CD8-positive, alpha-beta memory T cell (primary cell): ENCODE measurements around the gene RNF169. TPM values are rescaled to one million over a fixed set of nuclear protein-coding genes. Genes with fewer than 3 reads are reported as not detected.

Experiments used
- CTCF ChIA-PET: fragments of 350-600 bp; sonication (Branson Sonifier 250); formaldehyde crosslinking; loops from one replicate; lab custom pipeline; 2021; ENCODE audit warnings: antibody characterized with exemption; lab: Charles Lee
- POLR2A ChIA-PET: fragments of 350-600 bp; sonication (Branson Sonifier 250); formaldehyde crosslinking; loops from one replicate; lab custom pipeline; 2021; ENCODE audit warnings: antibody characterized with exemption; lab: Charles Lee
- DNase-seq, 5 donors: peaks; one replicate each; pipeline versions ENCODE4 v3.0.0 to v3.0.0-alpha.2; 2020 to 2022; ENCODE audit warnings: mixed read lengths in 1 of 5
- H3K27ac ChIP-seq: one replicate; pipeline ENCODE4 v1.7.0; 2013; ENCODE audit warnings: low read depth, mild to moderate bottlenecking, low read length, moderate library complexity
- H3K27me3 ChIP-seq: 2 replicates; pipeline ENCODE4 v1.7.0; 2013; ENCODE audit warnings: low read length, mild to moderate bottlenecking; ENCODE audit not compliant: insufficient read depth, poor library complexity, severe bottlenecking
- H3K36me3 ChIP-seq: 2 replicates; pipeline ENCODE4 v1.7.0; 2013; ENCODE audit warnings: mild to moderate bottlenecking, low read length, moderate library complexity; ENCODE audit not compliant: insufficient read depth
- H3K4me1 ChIP-seq: 2 replicates; pipeline ENCODE4 v1.7.0; 2013; ENCODE audit warnings: mild to moderate bottlenecking, low read length, moderate library complexity; ENCODE audit not compliant: insufficient read depth
- H3K4me3 ChIP-seq: 2 replicates; pipeline ENCODE4 v1.7.0; 2013; ENCODE audit warnings: mild to moderate bottlenecking, low read length
- H3K9me3 ChIP-seq: 2 replicates; pipeline ENCODE4 v1.7.0; 2013; ENCODE audit warnings: mild to moderate bottlenecking, low read length
- H3K27ac Mint-ChIP-seq, 8 donors: one replicate each; pipeline ENCODE4 v1.8.0; 2020 to 2021; ENCODE audit warnings: mixed read lengths in 8 of 8, mild to moderate bottlenecking in 6 of 8, inconsistent platforms in 3 of 8, moderate library complexity in 3 of 8
- H3K27me3 Mint-ChIP-seq, 2 donors: one replicate each; pipeline ENCODE4 v1.8.0; 2020 to 2021; ENCODE audit warnings: mixed read lengths in 2 of 2, mild to moderate bottlenecking in 1 of 2, moderate library complexity in 1 of 2
- H3K36me3 Mint-ChIP-seq, 3 donors: one replicate each; pipeline ENCODE4 v1.8.0; 2020 to 2021; ENCODE audit warnings: mixed read lengths in 3 of 3, inconsistent platforms in 1 of 3, mild to moderate bottlenecking in 1 of 3
- H3K4me1 Mint-ChIP-seq, 3 donors: one replicate each; pipeline ENCODE4 v1.8.0; 2020 to 2021; ENCODE audit warnings: mixed read lengths in 3 of 3, inconsistent platforms in 1 of 3, mild to moderate bottlenecking in 1 of 3
- H3K4me3 Mint-ChIP-seq, 7 donors: one replicate each; pipeline ENCODE4 v1.8.0; 2020 to 2021; ENCODE audit warnings: mixed read lengths in 7 of 7, mild to moderate bottlenecking in 6 of 7, moderate library complexity in 4 of 7, inconsistent platforms in 2 of 7
- H3K9me3 Mint-ChIP-seq, 5 donors: one replicate each; pipeline ENCODE4 v1.8.0; 2020 to 2022; ENCODE audit warnings: mixed read lengths in 5 of 5, mild to moderate bottlenecking in 3 of 5, moderate library complexity in 2 of 5, inconsistent platforms in 1 of 5
- polyA plus RNA-seq: library from polyadenylated mRNA; unstranded; fragments of 300-500 nt; fragmentation: Illumina TruSeq; gene quantifications from one replicate; pipeline ENCODE4 v1.2.3, GENCODE V29; 2021
- total RNA-seq, 2 experiments: library from RNA; stranded (reverse); gene quantifications; one replicate each; pipeline ENCODE4 v1.2.3, GENCODE V29; 2021

Gene RNF169
- total RNA-seq (10 to 100 TPM; 13.4 to 13.6 TPM), polyA plus RNA-seq (2.3 TPM)

DNA sequence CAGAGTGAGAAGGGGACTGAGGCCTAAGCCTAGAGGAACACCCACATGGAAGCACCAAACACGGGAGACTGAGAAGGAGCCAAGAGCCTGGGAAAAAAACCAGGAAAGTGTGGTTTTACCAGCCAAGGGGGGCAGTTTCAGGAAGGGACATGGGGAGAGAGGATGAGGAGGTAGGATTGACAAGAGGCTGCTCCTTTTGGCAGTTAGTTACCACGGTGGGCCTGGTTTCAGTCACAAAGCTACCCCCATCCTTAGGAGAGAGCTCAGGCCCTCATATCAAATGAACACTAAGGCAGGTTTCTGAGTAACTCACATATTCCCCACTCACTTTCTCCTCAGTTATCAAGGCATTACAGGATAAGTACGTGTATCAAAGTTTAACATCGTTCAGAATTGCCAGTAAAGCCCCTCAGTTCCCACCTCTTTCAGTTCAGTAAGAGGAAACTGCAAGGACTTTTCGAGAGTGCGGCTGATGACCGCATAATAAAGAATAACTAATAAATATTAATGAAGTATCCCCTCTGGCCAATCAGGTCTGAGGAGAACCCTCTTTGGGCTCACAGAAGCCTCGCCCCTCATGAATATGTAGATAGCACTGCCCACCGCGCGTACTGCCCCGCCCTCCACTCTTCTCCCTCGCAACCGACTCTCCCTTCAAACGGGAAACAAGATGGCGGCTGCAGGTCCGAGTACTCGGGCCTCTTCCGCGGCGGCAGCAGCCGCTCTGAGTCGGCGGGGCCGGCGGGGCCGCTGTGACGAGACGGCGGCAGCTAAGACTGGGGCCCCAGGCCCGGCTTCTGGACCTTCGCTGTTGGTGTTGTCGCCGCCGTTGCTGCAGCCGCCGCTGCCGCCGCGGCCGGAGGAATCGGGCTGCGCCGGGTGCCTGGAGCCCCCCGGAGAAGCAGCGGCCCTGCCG lies at the start of gene RNF169:
RNF169 (plus strand) TSS at position 639 of the 916 bp plus-strand sequence; CDS start at position 671, 32 bp downstream.
- Mint-ChIP-seq H3K27ac (peak within 1 kb of the TSS; percentile 78 to 98 (median 96)), H3K27me3 (no peaks in the 10 kb centered on the region), H3K4me1 (peaks cover 31 to 65% (median 40%) of the 10 kb centered on the region in 3 donors), H3K36me3 (peaks cover 0 to 9% (median 3%) of the 10 kb centered on the region in 3 donors), H3K4me3 (peak within 1 kb of the TSS; percentile 88 to 99 (median 96)), H3K9me3 (no peaks in the 10 kb centered on the region)
- H3K36me3 ChIP-seq = no peaks in the 10 kb centered on the region
- no peaks in the 10 kb centered on the region for H3K27me3 ChIP-seq
- POLR2A ChIA-PET = interaction anchor here (0.6 to 1.9 kb wide), 4 partner anchors 9 to 958 kb away, joined by 6 to 7 read pairs (median 6); partner anchors contain the start of gene LIPT2
- H3K9me3 ChIP-seq = no peaks in the 10 kb centered on the region
- H3K4me3 ChIP-seq = peak within 1 kb of the TSS; percentile 76
- peak; percentile 84 to 94 (median 87) for DNase-seq
- peaks cover 27% of the 10 kb centered on the region for H3K4me1 ChIP-seq
- peak within 1 kb of the TSS; percentile 85 for H3K27ac ChIP-seq
- CTCF ChIA-PET = interaction anchor here (1.8 to 3.0 kb wide), 2 partner anchors 9 to 21 kb away, joined by 4 to 19 read pairs; no protein-coding TSS in a partner anchor

DNA sequence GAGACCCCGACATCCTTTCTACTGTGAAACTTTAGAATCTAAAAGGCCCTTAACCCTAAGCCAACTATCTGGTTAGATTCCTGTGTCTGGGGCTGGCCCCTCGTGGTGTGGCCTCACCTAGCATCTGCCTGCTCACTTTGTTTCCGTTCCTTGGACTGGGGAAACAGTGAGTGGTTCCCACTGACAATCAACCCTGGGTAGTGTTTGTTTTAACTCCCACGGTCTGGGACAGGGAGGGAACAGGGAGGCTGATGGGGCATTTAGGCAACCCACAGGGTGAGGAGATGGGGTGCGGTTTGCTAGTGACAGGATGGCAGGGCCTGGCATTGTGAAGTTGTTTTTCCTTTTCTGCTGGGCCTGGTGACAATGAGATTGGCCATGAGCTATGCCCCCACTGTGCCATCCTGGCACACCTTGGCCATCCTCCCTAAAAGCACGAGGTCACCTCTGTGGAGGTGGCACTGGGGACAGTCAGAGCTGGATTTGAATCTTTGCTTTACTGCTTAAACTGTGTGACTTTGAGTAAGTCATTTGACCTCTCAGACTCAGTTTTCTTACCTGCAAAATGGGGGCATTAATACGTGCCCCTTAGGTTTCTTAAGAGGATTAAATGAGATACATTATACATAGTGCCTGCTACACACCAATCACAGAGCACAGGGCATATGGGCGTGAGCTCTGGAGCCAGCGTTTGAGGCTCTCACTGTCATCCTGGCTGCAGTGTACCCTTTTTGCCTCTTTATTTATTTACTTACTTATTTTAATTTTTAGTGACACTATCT lies 48.8 kb upstream of the RNF169 start:
- H3K4me1 ChIP-seq = no peaks in the 10 kb centered on the region
- Mint-ChIP-seq H3K4me1 (peaks cover 0 to 12% (median 0%) of the 10 kb centered on the region in 3 donors), H3K27me3 (peaks cover 1 to 21% of the 10 kb centered on the region in 2 donors), H3K4me3 (no peak overlapping the region), H3K27ac (no peak overlapping the region), H3K9me3 (no peaks in the 10 kb centered on the region), H3K36me3 (no peaks in the 10 kb centered on the region)
- no peak for DNase-seq
- no peak overlapping the region for H3K4me3 ChIP-seq
- no peaks in the 10 kb centered on the region for H3K27me3 ChIP-seq
- H3K9me3 ChIP-seq = no peaks in the 10 kb centered on the region
- CTCF ChIA-PET = interaction anchor here (1.4 kb wide), 1 partner anchor 27 kb away, joined by 6 read pairs; no protein-coding TSS in a partner anchor
- H3K36me3 ChIP-seq = no peaks in the 10 kb centered on the region
- POLR2A ChIA-PET = no interaction called here
- H3K27ac ChIP-seq = no peak overlapping the region

GRCh38 chr11:74701351-74701750 lies 47.3 kb upstream of the RNF169 start:
- H3K4me3 ChIP-seq = no peak overlapping the region
- DNase-seq = no peak

GRCh38 chr11:74702383-74703007 lies 46.2 kb upstream of the RNF169 start:
- Histone ChIP-seq H3K4me1 (no peaks in the 10 kb centered on the region), H3K27ac (no peak overlapping the region), H3K4me3 (no peak overlapping the region), H3K27me3 (no peaks in the 10 kb centered on the region), H3K9me3 (no peaks in the 10 kb centered on the region), H3K36me3 (no peaks in the 10 kb centered on the region)
- Mint-ChIP-seq H3K27me3 (peaks cover 0 to 3% of the 10 kb centered on the region in 2 donors), H3K4me1 (peaks cover 0 to 6% (median 0%) of the 10 kb centered on the region in 3 donors), H3K9me3 (no peaks in the 10 kb centered on the region), H3K4me3 (no peak overlapping the region), H3K27ac (no peak overlapping the region), H3K36me3 (no peaks in the 10 kb centered on the region)
- CTCF ChIA-PET = interaction anchor here (0.6 to 1.9 kb wide), 15 partner anchors 8 to 569 kb away, joined by 3 to 22 read pairs (median 4); no protein-coding TSS in a partner anchor
- POLR2A ChIA-PET = no interaction called here
- peak; percentile 30 to 73 (median 38) for DNase-seq

More at GRCh38 chr11:74701351-74701750, 47.3 kb upstream of the RNF169 start:
- ChIA-PET POLR2A (no interaction called here), CTCF (interaction anchor here (0.8 to 1.9 kb wide), 5 partner anchors 24 to 174 kb away, joined by 3 to 22 read pairs (median 4); no protein-coding TSS in a partner anchor)
- H3K27me3 ChIP-seq = no peaks in the 10 kb centered on the region
- H3K27ac ChIP-seq = no peak overlapping the region
- H3K9me3 ChIP-seq = no peaks in the 10 kb centered on the region
- H3K27ac Mint-ChIP-seq = peak overlapping the region in 1 of 8 donors; percentile 11
- H3K4me3 Mint-ChIP-seq = peak overlapping the region in 1 of 7 donors; percentile 19
- H3K4me1 ChIP-seq = no peaks in the 10 kb centered on the region
- H3K36me3 Mint-ChIP-seq = no peaks in the 10 kb centered on the region
- peaks cover 0 to 12% (median 0%) of the 10 kb centered on the region in 3 donors for H3K4me1 Mint-ChIP-seq
- H3K27me3 Mint-ChIP-seq = peaks cover 1 to 14% of the 10 kb centered on the region in 2 donors
- no peaks in the 10 kb centered on the region for H3K9me3 Mint-ChIP-seq
- no peaks in the 10 kb centered on the region for H3K36me3 ChIP-seq

GRCh38 chr11:74703211-74703610 lies 45.4 kb upstream of the RNF169 start:
- Mint-ChIP-seq H3K9me3 (no peaks in the 10 kb centered on the region), H3K27me3 (no peaks in the 10 kb centered on the region), H3K27ac (no peak overlapping the region), H3K4me1 (peaks cover 0 to 3% (median 0%) of the 10 kb centered on the region in 3 donors), H3K4me3 (no peak overlapping the region), H3K36me3 (no peaks in the 10 kb centered on the region)
- DNase-seq = no peak
- Histone ChIP-seq H3K27ac (no peak overlapping the region), H3K4me3 (no peak overlapping the region), H3K4me1 (no peaks in the 10 kb centered on the region), H3K36me3 (no peaks in the 10 kb centered on the region), H3K27me3 (no peaks in the 10 kb centered on the region), H3K9me3 (no peaks in the 10 kb centered on the region)
- POLR2A ChIA-PET = no interaction called here
- CTCF ChIA-PET = interaction anchor here (0.6 to 1.9 kb wide), 6 partner anchors 10 to 568 kb away, joined by 3 to 22 read pairs (median 4); no protein-coding TSS in a partner anchor

DNA sequence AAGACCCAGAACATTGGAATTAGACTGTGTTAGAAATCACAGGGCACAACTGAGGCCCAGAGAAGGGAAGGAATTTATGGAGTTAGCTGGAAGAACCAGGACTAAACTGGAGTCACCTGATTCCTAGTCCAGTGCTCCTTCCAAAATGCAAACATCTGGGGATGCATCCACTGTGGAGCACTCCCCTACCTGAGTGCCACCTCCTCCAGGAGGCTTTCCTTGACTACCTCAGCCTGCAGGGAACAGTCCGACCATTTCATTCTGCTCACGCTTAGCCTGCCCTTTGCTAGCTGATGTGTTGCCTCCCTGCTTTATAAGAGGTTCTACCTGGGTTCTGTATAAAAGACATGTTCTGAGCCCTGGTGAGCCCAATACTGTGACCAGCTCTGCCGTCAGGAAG lies 41.5 kb upstream of the RNF169 start:
- Mint-ChIP-seq H3K27ac (no peak overlapping the region), H3K27me3 (peaks cover 0 to 1% of the 10 kb centered on the region in 2 donors), H3K4me3 (no peak overlapping the region), H3K9me3 (no peaks in the 10 kb centered on the region), H3K4me1 (peaks cover 0 to 2% (median 0%) of the 10 kb centered on the region in 3 donors), H3K36me3 (no peaks in the 10 kb centered on the region)
- Histone ChIP-seq H3K27me3 (no peaks in the 10 kb centered on the region), H3K36me3 (no peaks in the 10 kb centered on the region), H3K9me3 (no peaks in the 10 kb centered on the region), H3K4me3 (no peak overlapping the region), H3K27ac (no peak overlapping the region), H3K4me1 (no peaks in the 10 kb centered on the region)
- DNase-seq = no peak
- ChIA-PET CTCF (interaction anchor here (1.0 kb wide), 1 partner anchor 13 kb away, joined by 3 read pairs; no protein-coding TSS in a partner anchor), POLR2A (no interaction called here)
